PFSK-1 (cell line): ENCODE data around the gene CCDC69.

Experiments
- FOXP2 ChIP-seq: optimal IDR thresholded peaks from 2 replicates; pipeline ENCODE3; 2011; ENCODE audit warnings: borderline replicate concordance, control low read depth, inconsistent platforms; ENCODE audit not compliant: insufficient read depth; ENCODE audit errors: extremely low read length, extremely low read depth
- POLR2AphosphoS5 ChIP-seq: IDR thresholded peaks from 2 replicates; pipeline ENCODE4 v1.6.1; 2012; ENCODE audit warnings: low read depth, mild to moderate bottlenecking, control low read depth, low read length, moderate library complexity
- SIN3A ChIP-seq: IDR thresholded peaks from 2 replicates; pipeline ENCODE4 v1.6.1; 2012; ENCODE audit warnings: mild to moderate bottlenecking, low read length, moderate library complexity, borderline replicate concordance; ENCODE audit not compliant: insufficient read depth
- TAF1 ChIP-seq: IDR thresholded peaks from 2 replicates; pipeline ENCODE4 v1.6.1; 2012; ENCODE audit warnings: low read length, control low read depth, borderline replicate concordance; ENCODE audit not compliant: insufficient read depth
- TF ChIP-seq, protein P1 (sequence below), 2 experiments: IDR thresholded peaks; 2 replicates each; pipeline versions ENCODE4 v1.6.1 to v1.8.0; 2011 to 2012; ENCODE audit warnings: low read depth in 2 of 2, low read length in 2 of 2, control low read depth in 1 of 2, inconsistent platforms in 1 of 2, mild to moderate bottlenecking in 1 of 2, moderate library complexity in 1 of 2; ENCODE audit not compliant: insufficient read depth in 1 of 2

CCDC69 gene

DNA sequence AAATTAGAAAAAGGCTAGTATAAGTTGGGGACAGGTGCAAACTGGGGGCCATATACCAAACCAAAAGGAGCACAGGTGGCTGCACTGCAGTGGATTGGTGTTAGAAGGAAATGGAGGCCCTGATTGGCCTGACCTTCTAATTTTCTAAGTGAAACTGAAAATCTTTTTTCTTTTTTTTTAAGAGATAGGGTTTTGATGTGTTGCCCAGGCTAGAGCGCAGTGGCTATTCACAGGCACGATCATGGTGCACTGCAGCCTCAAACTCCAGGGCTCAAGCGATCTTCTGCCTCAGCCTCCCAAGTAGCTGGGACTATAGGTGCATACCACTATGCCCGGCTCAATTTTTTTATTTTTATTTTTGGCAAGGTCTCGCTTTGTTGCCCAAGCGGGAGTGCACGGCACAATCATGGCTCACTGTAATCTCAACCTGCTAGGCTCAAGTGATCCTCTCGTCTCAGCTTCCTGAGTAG lies 9.8 kb upstream of the CCDC69 start:
- TF ChIP-seq TAF1 (no peak), FOXP2 (no peak), SIN3A (no peak), POLR2AphosphoS5 (no peak)
- TF ChIP-seq, protein P1, sequence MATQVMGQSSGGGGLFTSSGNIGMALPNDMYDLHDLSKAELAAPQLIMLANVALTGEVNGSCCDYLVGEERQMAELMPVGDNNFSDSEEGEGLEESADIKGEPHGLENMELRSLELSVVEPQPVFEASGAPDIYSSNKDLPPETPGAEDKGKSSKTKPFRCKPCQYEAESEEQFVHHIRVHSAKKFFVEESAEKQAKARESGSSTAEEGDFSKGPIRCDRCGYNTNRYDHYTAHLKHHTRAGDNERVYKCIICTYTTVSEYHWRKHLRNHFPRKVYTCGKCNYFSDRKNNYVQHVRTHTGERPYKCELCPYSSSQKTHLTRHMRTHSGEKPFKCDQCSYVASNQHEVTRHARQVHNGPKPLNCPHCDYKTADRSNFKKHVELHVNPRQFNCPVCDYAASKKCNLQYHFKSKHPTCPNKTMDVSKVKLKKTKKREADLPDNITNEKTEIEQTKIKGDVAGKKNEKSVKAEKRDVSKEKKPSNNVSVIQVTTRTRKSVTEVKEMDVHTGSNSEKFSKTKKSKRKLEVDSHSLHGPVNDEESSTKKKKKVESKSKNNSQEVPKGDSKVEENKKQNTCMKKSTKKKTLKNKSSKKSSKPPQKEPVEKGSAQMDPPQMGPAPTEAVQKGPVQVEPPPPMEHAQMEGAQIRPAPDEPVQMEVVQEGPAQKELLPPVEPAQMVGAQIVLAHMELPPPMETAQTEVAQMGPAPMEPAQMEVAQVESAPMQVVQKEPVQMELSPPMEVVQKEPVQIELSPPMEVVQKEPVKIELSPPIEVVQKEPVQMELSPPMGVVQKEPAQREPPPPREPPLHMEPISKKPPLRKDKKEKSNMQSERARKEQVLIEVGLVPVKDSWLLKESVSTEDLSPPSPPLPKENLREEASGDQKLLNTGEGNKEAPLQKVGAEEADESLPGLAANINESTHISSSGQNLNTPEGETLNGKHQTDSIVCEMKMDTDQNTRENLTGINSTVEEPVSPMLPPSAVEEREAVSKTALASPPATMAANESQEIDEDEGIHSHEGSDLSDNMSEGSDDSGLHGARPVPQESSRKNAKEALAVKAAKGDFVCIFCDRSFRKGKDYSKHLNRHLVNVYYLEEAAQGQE (IDR thresholded peaks at IDR 0.05; ENCODE audit: insufficient read depth in 1 of 2, low read depth in 2 of 2, low read length in 2 of 2): no peak

DNA sequence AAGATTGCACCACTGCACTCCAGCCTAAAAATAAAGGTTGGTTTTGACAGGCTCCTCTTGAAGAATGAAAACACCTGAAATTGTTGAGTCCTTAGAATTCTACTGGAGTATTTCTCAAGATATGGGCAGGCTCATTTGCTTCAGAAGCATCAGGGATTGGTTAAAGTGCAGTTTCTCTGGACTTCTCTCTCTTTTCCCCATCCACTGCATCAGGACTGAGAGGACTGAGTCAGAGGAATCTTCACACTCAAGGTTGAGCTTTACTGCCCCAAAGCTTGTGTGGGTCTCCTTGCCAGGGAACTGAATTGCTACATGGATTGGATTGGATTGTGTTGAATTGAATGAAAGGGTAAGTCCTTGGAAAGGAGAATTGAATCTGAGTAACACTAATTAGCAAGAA lies 7.5 kb upstream of the CCDC69 start:
- no peak for TF ChIP-seq POLR2AphosphoS5
- TF ChIP-seq FOXP2: no peak
- TF ChIP-seq SIN3A: no peak
- TF ChIP-seq, protein P1 (IDR thresholded peaks at IDR 0.05; ENCODE audit: insufficient read depth in 1 of 2, low read depth in 2 of 2, low read length in 2 of 2): no peak
- TF ChIP-seq TAF1: no peak

DNA sequence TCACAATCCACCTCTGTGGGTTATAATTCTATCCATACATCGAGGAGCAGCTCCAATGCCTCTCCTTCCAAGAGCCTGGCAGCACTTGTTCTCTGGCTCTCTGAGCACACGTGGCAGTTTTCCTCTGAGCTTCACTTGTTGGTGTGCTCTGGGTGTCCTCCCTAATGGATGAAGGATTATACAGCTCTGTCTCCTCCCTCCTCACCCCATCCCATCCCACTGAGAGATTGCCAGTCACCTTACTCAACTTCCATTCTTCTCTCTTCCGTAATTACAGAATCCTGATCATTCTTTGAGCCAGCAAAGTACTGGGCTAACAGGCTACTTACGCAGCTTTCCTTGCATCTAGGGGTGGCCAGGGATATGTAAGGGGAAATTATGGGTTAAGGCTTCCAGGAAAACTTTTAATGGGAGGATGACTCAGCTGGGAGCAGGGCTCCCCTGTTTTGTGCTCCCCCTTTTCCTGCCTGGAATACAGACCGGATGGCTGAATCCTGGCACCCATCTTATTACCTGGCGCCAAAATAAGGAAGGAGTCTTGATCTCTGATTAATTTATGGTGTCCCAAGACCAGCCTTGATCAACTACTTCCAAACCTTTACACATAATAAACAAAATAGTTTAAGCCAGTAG lies 6.3 kb upstream of the CCDC69 start:
- TF ChIP-seq, protein P1 (IDR thresholded peaks at IDR 0.05; ENCODE audit: insufficient read depth in 1 of 2, low read depth in 2 of 2, low read length in 2 of 2): no peak
- no peak for TF ChIP-seq TAF1
- no peak for TF ChIP-seq POLR2AphosphoS5
- TF ChIP-seq SIN3A: no peak
- TF ChIP-seq FOXP2: no peak

DNA sequence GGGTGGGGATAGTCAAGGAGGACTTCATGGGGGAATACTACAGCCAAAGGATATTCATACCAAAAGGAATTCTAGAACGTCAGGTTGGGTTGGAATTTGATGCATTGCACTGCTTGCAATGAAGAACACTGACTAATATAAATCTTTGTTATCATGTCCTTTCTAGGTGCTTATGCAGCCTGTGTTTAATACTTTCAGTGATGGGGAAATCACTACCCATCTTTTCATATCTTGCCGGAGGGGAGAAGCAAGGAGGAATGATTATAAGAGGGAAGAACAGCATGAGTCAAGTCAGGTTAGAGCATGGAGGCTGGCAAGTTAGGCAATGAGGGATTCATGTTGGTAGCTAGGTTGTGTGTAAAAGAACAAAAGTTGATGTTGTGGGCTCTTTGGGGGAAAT lies 5.1 kb upstream of the CCDC69 start:
- TF ChIP-seq POLR2AphosphoS5 (no peak), FOXP2 (no peak), SIN3A (no peak), TAF1 (no peak)
- TF ChIP-seq, protein P1 (IDR thresholded peaks at IDR 0.05; ENCODE audit: insufficient read depth in 1 of 2, low read depth in 2 of 2, low read length in 2 of 2): no peak
